OCI-LY3 (cell line): ENCODE measurements around the gene POP4.
"Not testable (repeated sequence)": the region's sequence is repeated elsewhere in the genome, so short reads cannot be mapped to it uniquely, and the experiment has no call there.

Experiments used
- H2AFZ ChIP-seq: fragments of 200-600, 300-600 bp; shearing (Covaris generic); 2 replicates; pipeline ENCODE4 v1.6.0; 2014; ENCODE audit warnings: antibody characterized with exemption, low read depth, low read length
- H3K27ac ChIP-seq: fragments of 200-600, 300-600 bp; sonication (generic); 2 replicates; pipeline ENCODE4 v1.5.1; 2014; ENCODE audit warnings: mild to moderate bottlenecking, low read length, moderate library complexity, mixed read lengths
- H3K27me3 ChIP-seq: fragments of 200-600, 300-600 bp; sonication (generic); 2 replicates; pipeline ENCODE4 v1.6.1; 2014; ENCODE audit warnings: low read depth, low read length, mixed read lengths
- H3K36me3 ChIP-seq: fragments of 200-600, 300-600 bp; sonication (generic); replicated peaks from 2 replicates; pipeline ENCODE3; 2014; ENCODE audit warnings: low read depth, low read length, mixed read lengths
- H3K4me1 ChIP-seq: fragments of 300-600, 200-600 bp; sonication (generic); 2 replicates; pipeline ENCODE4 v1.6.1; 2014; ENCODE audit warnings: low read length, mixed read lengths
- H3K4me2 ChIP-seq: fragments of 200-600, 300-600 bp; sonication (generic); 2 replicates; pipeline ENCODE4 v1.6.1; 2014; ENCODE audit warnings: low read length, mixed read lengths
- H3K4me3 ChIP-seq: fragments of 300-600, 200-600 bp; sonication (generic); 2 replicates; pipeline ENCODE4 v1.5.1; 2014; ENCODE audit warnings: antibody characterized with exemption, mild to moderate bottlenecking, low read length, moderate library complexity
- H3K79me2 ChIP-seq: fragments of 300-600, 200-600 bp; shearing (Covaris generic); 2 replicates; pipeline ENCODE4 v1.6.1; 2014; ENCODE audit warnings: mild to moderate bottlenecking, low read length, mixed read lengths
- H3K9ac ChIP-seq: fragments of 300-600, 200-600 bp; shearing (Covaris generic); 2 replicates; pipeline ENCODE4 v1.6.0; 2014; ENCODE audit warnings: mild to moderate bottlenecking, low read length, moderate library complexity
- H3K9me3 ChIP-seq: fragments of 200-600, 300-600 bp; shearing (Covaris generic); 2 replicates; pipeline ENCODE4 v1.6.1; 2014; ENCODE audit warnings: low read length, mixed read lengths; ENCODE audit not compliant: insufficient read depth
- H4K20me1 ChIP-seq: fragments of 200-600, 300-600 bp; sonication (generic); 2 replicates; pipeline ENCODE4 v1.6.1; 2016; ENCODE audit warnings: low read length, mixed read lengths; ENCODE audit not compliant: insufficient read depth
- CTCF ChIP-seq: fragments of 200-600, 300-600 bp; sonication (generic); IDR thresholded peaks from 2 replicates; pipeline ENCODE4 v1.5.1; 2014; ENCODE audit warnings: antibody characterized with exemption, low read length, low read depth
- EZH2phosphoT487 ChIP-seq: fragments of 200-600 bp; shearing (Covaris generic); IDR thresholded peaks from 2 replicates; pipeline ENCODE4 v1.6.1; 2018; ENCODE audit warnings: antibody characterized with exemption, mixed run types, low read depth

POP4 gene

DNA sequence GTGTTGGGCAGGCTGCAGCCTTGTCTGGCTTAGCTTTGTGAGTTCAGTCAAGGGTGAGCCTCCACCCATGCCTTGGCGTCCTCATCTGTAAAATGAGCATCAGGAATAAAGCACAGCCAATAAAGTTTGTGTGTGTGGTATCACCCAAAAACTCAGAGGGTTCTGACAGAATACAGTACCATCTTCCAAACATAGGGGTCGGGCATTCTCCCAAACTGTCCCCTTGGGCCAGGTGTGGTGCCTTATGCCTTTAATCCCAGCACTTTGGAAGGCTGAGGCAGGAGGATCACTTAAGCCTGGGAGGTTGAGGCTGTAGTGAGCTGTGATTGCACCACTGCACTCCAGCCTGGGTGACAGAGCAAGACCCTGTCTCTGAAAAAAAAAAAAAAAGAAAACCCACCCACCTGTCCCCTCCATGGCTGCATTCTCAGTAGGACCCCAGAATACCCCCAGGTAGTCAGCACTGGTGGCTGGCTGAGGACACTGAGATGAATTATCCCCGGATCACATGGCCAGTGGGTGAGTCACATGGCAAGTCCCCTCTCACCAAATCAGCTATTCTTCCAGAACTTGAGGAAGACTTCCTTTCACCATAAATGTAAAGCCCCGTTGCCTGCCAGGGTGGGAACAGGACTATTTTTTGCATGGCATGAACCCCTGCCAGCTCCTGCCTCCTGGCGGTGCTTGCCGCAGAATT is 18.6 kb downstream of the POP4 start:
- no peaks in the 10 kb centered on the region for H4K20me1 ChIP-seq
- H3K4me1 ChIP-seq = no peaks in the 10 kb centered on the region
- peaks cover 12% of the 10 kb centered on the region; the same call in 1 of the 2 replicates for H3K27me3 ChIP-seq
- H2AFZ ChIP-seq = no peak overlapping the region
- no peaks in the 10 kb centered on the region for H3K79me2 ChIP-seq
- H3K9me3 ChIP-seq = no peaks in the 10 kb centered on the region
- no peak overlapping the region for H3K4me3 ChIP-seq
- no peak overlapping the region for H3K4me2 ChIP-seq
- H3K36me3 ChIP-seq = no peaks in the 10 kb centered on the region
- TF ChIP-seq EZH2phosphoT487 (no peak), CTCF (no peak)
- H3K27ac ChIP-seq = no peak overlapping the region
- no peak overlapping the region for H3K9ac ChIP-seq

GRCh38 chr19:29625186-29625651 is 19.1 kb downstream of the POP4 start:
- Histone ChIP-seq H3K36me3 (no peaks in the 10 kb centered on the region), H3K79me2 (no peaks in the 10 kb centered on the region)

GRCh38 chr19:29626386-29626785 is 20.3 kb downstream of the POP4 start:
- Histone ChIP-seq H4K20me1 (no peaks in the 10 kb centered on the region), H3K36me3 (no peaks in the 10 kb centered on the region), H3K4me3 (no peak overlapping the region), H3K79me2 (no peaks in the 10 kb centered on the region), H2AFZ (no peak overlapping the region), H3K9me3 (no peaks in the 10 kb centered on the region), H3K4me1 (no peaks in the 10 kb centered on the region), H3K4me2 (no peak overlapping the region), H3K27ac (no peak overlapping the region), H3K9ac (no peak overlapping the region), H3K27me3 (0 out of 2 replicates have a peak, but pooled peaks cover 7% of the 10 kb centered on the region)
- TF ChIP-seq EZH2phosphoT487 (no peak), CTCF (no peak)

More at GRCh38 chr19:29625186-29625651, 19.1 kb downstream of the POP4 start:
- Histone ChIP-seq H3K27ac (no peak overlapping the region), H3K4me1 (no peaks in the 10 kb centered on the region), H4K20me1 (no peaks in the 10 kb centered on the region), H3K9ac (no peak overlapping the region), H3K27me3 (peaks cover 11% of the 10 kb centered on the region; the same call in 1 of the 2 replicates), H3K4me3 (no peak overlapping the region), H3K4me2 (no peak overlapping the region), H3K9me3 (no peaks in the 10 kb centered on the region), H2AFZ (no peak overlapping the region)
- no peak for TF ChIP-seq EZH2phosphoT487
- no peak for TF ChIP-seq CTCF

DNA sequence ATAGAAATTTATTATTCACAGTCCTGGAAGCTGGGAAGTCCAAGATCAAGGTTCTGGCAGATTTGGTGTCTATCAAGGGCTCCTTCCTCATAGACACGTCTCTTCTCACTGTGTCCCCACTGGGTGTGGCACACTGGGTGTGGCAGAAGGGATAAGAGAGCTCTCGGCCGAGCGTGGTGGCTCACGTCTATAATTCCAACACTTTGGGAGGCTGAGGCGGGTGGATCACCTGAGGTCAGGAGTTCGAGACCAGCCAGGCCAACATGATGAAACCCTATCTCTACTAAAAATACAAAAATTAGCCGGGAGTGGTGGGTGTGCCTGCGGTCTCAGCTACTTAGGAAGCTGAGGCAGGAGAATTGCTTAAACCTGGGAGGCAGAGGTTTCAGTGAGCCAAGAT is 20.7 kb downstream of the POP4 start:
- not testable (repeated sequence) for H3K27me3 ChIP-seq

More for the DNA sequence above, 20.7 kb downstream of the POP4 start:
- not testable (repeated sequence) for H2AFZ ChIP-seq, H3K79me2 ChIP-seq, H3K4me1 ChIP-seq, H3K27ac ChIP-seq, H3K9ac ChIP-seq, H3K36me3 ChIP-seq, H3K4me3 ChIP-seq, H3K9me3 ChIP-seq, H4K20me1 ChIP-seq, H3K4me2 ChIP-seq
